T47D (cell line): Measurements from ENCODE around the gene TMEM126A.
A peak's percentile ranks its signal among the peaks of the same experiment; 100 is the strongest.
"Not testable (repeated sequence)": the region's sequence is repeated elsewhere in the genome, so short reads cannot be mapped to it uniquely, and the experiment has no call there.

Experiments
- DNase-seq, 2 experiments: peaks; one replicate each; pipeline versions ENCODE4 v3.0.0 to v3.0.0-alpha.2; 2011 to 2012; ENCODE audit warnings: low read depth in 1 of 2, low spot score in 1 of 2
- JUND ChIP-seq: IDR thresholded peaks from 2 replicates; pipeline ENCODE4 v1.6.1; 2012; ENCODE audit warnings: low read depth
- in situ Hi-C: cut with HindIII; loops from 2 replicates; pipeline ENCODE4 v1.10.0; 2016; ENCODE audit warnings: low sequenced_read_pairs, low pct_unique_long_range_greater_than_20kb

The TMEM126A gene

GRCh38 chr11:85647604-85648299 lies at the start of gene TMEM126A:
Gene TMEM126A, plus strand, starts transcription at chr11:85647967. Its CDS starts 2,289 bp downstream, at chr11:85650256.
- in situ Hi-C loops, result no loop called here

DNA sequence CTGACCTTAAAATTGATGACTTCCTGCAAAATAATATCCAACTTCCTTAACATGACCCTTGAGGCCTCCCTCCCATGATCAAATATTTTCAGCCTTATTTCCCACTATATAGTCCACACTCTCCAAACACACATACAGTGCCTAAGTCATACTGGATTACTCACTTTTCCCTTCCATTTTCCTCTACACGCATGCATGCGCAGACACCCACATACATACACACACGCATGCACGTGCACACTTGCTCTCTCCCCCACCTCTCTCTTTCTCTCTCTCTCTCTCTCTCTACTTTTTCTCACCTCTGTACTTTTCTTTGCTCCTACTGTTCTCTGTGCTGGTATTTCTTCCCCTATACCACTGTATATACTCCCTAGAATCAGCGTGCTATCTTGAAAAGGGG lies 48.7 kb upstream of the TMEM126A start:
- in situ Hi-C loops, result no loop called here
- no peak for TF ChIP-seq JUND
- DNase-seq, result no peak

More at GRCh38 chr11:85647604-85648299, at the start of gene TMEM126A:
- DNase-seq, result peak; percentile 80 to 96
- no peak for TF ChIP-seq JUND

DNA sequence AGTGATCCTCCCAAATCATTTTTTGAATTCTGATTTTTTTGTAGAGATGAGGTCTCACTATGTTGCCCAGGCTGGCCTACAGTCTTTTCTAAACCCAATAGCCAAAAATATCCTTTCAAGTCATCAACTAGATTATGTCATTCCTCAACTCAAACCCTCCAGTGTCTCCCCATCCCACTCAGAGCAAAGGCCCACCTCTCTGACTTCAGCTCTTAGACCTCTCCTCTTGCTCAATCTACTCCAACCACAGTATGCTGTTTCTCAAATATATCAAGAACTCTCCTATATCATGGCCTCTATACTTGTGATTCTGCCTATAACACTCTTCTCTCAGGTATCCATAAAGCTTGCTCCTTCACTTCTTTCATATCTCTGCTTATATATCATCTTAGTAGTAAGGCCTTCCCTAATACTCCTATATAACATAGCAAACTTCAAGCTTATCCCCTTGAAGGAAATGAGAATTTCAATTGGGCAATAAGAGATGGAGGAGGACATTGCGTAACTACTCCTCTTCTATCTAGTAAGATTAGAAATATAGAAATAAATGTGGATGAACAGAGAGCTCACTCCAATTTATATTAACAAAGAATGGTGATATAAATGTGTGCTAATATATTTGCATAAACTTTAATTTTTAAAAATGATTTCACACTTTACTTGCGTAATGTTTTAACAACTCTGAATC lies 45.1 kb upstream of the TMEM126A start:
- TF ChIP-seq JUND, result no peak
- in situ Hi-C loops, result no loop called here
- no peak for DNase-seq

- DNase-seq, result no peak
- in situ Hi-C loops, result no loop called here
- TF ChIP-seq JUND, result no peak
These were observed 44.5 kb upstream of the TMEM126A start for GRCh38 chr11:85603220-85603619.

DNA sequence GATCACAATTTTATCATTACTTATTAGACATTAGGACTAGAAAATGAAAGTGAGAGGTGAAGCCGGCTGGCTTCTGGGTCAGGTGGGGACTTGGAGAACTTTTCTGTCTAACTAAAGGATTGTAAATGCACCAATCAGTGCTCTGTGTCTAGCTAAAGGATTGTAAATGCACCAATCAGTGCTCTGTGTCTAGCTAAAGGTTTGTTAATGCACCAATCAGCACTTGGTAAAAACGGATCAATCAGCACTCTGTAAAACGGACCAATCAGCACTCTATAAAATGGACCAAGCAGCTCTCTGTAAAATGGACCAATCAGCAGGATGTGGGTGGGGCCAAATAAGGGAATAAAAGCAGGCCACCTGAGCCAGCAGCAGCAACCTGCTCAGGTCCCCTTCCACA lies 41.5 kb upstream of the TMEM126A start:
- in situ Hi-C loops, DNase-seq: not testable (repeated sequence)

DNA sequence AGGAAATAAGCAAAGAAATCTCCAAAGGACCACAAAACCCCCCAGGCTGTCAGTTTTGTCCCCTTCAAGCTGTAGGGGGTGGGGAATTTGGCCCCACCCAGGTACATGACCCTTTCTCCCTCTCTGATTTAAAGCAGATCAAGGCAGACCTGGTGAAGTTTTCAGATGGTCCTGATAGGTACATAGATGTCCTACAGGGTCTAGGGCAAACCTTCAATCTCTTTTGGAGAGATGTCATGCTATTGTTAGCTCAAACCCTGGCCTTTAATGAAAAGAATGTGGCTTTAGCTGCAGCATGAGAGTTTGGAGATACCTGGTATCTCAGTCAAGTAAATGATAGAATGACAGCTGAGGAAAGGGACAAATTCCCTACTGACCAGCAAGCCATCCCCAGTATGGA lies 39.1 kb upstream of the TMEM126A start:
- DNase-seq, in situ Hi-C loops: not testable (repeated sequence)

DNA sequence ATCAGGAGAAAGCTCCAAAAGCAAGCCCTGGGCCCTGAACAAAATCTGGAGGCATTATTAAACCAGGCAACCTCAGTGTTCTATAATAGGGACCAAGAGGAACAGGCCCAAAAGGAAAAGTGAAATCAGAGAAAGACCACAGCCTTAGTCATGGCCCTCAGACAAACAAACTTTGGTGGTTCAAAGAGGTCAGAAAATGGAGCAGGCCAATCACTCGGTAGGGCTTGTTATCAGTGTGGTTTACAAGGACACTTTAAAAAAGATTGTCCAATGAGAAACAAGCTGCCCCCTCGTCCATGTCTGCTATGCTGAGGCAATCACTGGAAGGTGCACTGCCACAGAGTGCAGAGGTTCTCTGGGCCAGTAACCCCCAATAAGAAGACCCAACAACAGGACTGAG lies 38.5 kb upstream of the TMEM126A start:
- in situ Hi-C loops, DNase-seq: not testable (repeated sequence)

- DNase-seq, in situ Hi-C loops: not testable (repeated sequence)
These were observed 36.1 kb upstream of the TMEM126A start for GRCh38 chr11:85611643-85612042.

DNA sequence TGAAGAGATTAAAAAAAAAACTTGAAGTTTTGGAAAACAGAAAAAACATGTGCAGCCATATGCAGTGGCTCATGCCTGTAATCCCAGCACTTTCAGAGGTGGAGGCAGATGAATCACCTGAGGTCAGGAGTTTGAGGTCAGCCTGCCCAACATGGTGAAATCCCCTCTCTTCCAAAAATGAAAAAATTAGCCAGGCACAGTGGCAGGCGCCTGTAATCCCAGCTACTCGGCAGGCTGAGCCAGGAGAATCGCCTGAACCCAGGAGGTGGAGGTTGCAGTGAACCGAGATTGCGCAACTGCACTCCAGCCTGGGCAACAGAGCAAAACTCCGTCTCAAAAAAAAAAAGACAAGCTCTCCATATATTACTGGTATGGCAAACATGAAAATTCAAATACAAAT lies 28.3 kb upstream of the TMEM126A start:
- DNase-seq, result no peak
- TF ChIP-seq JUND, result no peak
- in situ Hi-C loops, result no loop called here

DNA sequence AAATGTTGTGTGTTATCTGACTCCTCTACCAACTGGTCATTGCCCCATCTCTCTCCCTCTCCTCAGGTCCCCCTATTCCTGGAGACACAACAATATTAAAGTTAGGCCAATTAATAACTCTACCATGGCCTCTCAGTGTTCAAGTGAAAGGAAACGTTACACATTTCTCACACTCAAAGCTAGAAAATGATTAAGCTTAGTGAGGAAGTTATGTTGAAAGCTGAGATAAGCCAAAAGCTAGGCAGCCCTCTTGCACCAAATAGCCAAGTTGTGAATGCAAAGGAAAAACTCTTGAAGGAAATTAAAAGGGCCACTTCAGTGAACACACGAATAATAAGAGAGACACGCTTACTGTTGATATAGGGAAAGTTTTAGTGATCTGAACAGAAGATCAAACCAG lies 27.5 kb upstream of the TMEM126A start:
- in situ Hi-C loops, result no loop called here
- no peak for TF ChIP-seq JUND
- DNase-seq, result no peak

DNA sequence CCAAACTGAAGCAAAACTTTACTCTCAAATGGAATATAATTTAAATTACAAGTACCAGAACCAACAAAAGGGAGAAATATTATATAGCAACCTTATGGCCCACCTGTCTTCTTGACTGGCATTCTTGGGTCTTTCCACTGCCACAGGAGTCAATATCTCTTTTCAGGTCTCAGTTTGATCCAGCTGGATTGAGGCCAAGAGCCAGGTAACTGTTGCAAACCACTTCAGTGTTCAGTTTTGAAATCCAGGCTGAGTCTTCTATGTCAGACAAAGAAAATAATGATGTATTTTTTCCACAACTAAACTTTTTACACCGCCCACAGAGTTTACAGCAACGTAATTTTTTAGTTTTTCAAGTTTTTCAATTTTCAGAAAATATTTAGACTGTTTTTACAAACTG lies 21.3 kb upstream of the TMEM126A start:
- no peak for DNase-seq
- in situ Hi-C loops, result no loop called here
- no peak for TF ChIP-seq JUND

- TF ChIP-seq JUND, result no peak
- in situ Hi-C loops, result no loop called here
- peak in 1 of 2 experiments; percentile 39 for DNase-seq
These were observed 20.3 kb upstream of the TMEM126A start, which contains the start of gene DLG2 for GRCh38 chr11:85627332-85627997. Gene DLG2, minus strand, starts transcription at chr11:85627344.
